ENCODE data around the gene SGCD. TPM values are rescaled to one million over a fixed set of nuclear protein-coding genes. Genes with fewer than 3 reads are reported as not detected.

SGCD gene
- total and polyA plus RNA-seq, 3 donors from 2014 or later = 2.8 to 6.1 (median 5.0) TPM

- Histone ChIP-seq H3K9me3 (no peaks in the 10 kb centered on the region), H3K36me3 (ENCODE audit: low read depth, missing control alignments) (no peaks in the 10 kb centered on the region), H3K27ac (no peak overlapping the region), H3K4me3 (no peak overlapping the region), H3K4me1 (peaks cover 30% of the 10 kb centered on the region), H3K27me3 (no peaks in the 10 kb centered on the region)
- DNase-seq = peak; percentile 15
- intact Hi-C loops (cut with DNase I; ENCODE audit: low total_unique reads) = no loop called here
- WGBS, 2 donors = 59 to 62% methylated on average over 5 of the region's 5 CpGs
- no peak for TF ChIP-seq CTCF (IDR thresholded peaks at IDR 0.05)
- no peak for TF ChIP-seq POLR2A (IDR thresholded peaks at IDR 0.05)
Observed at GRCh38 chr5:156474251-156474650, 147.3 kb downstream of the SGCD start.

GRCh38 chr5:156475182-156476157 is 148.5 kb downstream of the SGCD start:
- intact Hi-C loops (cut with DNase I; ENCODE audit: low total_unique reads) = no loop called here
- peak; percentile 63 for DNase-seq
- 18 to 58% methylated on average over 4 of the region's 4 CpGs for WGBS, 2 donors
- TF ChIP-seq POLR2A (IDR thresholded peaks at IDR 0.05) = no peak
- no peak for TF ChIP-seq CTCF (IDR thresholded peaks at IDR 0.05)
- Histone ChIP-seq H3K36me3 (ENCODE audit: low read depth, missing control alignments) (no peaks in the 10 kb centered on the region), H3K4me1 (peaks cover 30% of the 10 kb centered on the region), H3K27me3 (no peaks in the 10 kb centered on the region), H3K27ac (peak overlapping the region in 1 of 2 donors; percentile 23), H3K9me3 (no peaks in the 10 kb centered on the region), H3K4me3 (no peak overlapping the region)

- no peak for DNase-seq
- 61 to 66% methylated on average over 3 of the region's 3 CpGs for WGBS, 2 donors
- H3K27me3 ChIP-seq = no peaks in the 10 kb centered on the region
- H3K4me1 ChIP-seq = peaks cover 30% of the 10 kb centered on the region
- H3K36me3 ChIP-seq (ENCODE audit: low read depth, missing control alignments) = no peaks in the 10 kb centered on the region
- intact Hi-C loops (cut with DNase I; ENCODE audit: low total_unique reads) = no loop called here
- H3K4me3 ChIP-seq = no peak overlapping the region
- peak overlapping the region in 1 of 2 donors; percentile 23 for H3K27ac ChIP-seq
- H3K9me3 ChIP-seq = no peaks in the 10 kb centered on the region
- no peak for TF ChIP-seq CTCF (IDR thresholded peaks at IDR 0.05)
- no peak for TF ChIP-seq POLR2A (IDR thresholded peaks at IDR 0.05)
Observed at GRCh38 chr5:156476158-156476551, 149.2 kb downstream of the SGCD start.

- DNase-seq = no peak
- H3K4me1 ChIP-seq = peaks cover 30% of the 10 kb centered on the region
Observed at GRCh38 chr5:156476678-156477077, 149.7 kb downstream of the SGCD start.

More at GRCh38 chr5:156476678-156477077, 149.7 kb downstream of the SGCD start:
- intact Hi-C loops (cut with DNase I; ENCODE audit: low total_unique reads) = no loop called here
- TF ChIP-seq CTCF (IDR thresholded peaks at IDR 0.05) = no peak
- TF ChIP-seq POLR2A (IDR thresholded peaks at IDR 0.05) = no peak
- 52 to 66% methylated on average over 2 of the region's 2 CpGs for WGBS, 2 donors
- Histone ChIP-seq H3K27me3 (no peaks in the 10 kb centered on the region), H3K27ac (peak overlapping the region in 1 of 2 donors; percentile 23), H3K9me3 (no peaks in the 10 kb centered on the region), H3K36me3 (ENCODE audit: low read depth, missing control alignments) (no peaks in the 10 kb centered on the region), H3K4me3 (no peak overlapping the region)
